ENCODE measurements around the gene CEPT1.

- TF ChIP-seq CTCF (IDR thresholded peaks at IDR 0.05) (no peak), POLR2A (IDR thresholded peaks at IDR 0.05) (no peak)
These were observed 40.7 kb upstream of the CEPT1 start for GRCh38 chr1:111099289-111099688.

Data from tibial nerve (tissue), 3 donors.